AG08395 (cell line): Measurements from ENCODE around the gene FXYD1.
"Not testable (repeated sequence)": the region's sequence is repeated elsewhere in the genome, so short reads cannot be mapped to it uniquely, and the experiment has no call there.

Source experiments
- DNase-seq: peaks from one replicate; pipeline ENCODE4 v3.0.0; 2012; ENCODE audit warnings: mixed read lengths, low spot score

FXYD1 gene

DNA sequence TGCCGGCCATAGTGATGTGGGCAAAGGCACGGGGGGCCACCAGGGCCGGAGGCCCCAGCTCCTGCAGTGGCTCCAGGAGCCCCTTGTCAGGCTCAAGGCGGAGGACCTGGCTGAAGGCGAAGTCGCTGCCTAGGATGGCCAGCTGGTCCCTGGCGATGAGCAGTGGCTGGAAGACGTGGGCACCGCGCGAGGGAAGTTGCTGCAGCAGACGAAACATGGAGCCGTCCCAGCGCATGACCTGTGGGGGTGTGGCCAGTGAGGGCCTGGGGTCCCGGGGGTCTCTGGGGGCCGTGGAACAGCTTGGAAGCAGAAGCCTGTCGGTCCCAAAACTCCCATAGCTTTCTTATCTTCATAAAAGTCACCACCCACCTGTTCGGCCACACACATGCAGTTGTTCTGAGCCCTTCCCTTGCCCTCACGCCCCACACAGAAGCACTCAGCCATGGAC lies 13.3 kb upstream of the FXYD1 start:
- DNase-seq = no peak

DNA sequence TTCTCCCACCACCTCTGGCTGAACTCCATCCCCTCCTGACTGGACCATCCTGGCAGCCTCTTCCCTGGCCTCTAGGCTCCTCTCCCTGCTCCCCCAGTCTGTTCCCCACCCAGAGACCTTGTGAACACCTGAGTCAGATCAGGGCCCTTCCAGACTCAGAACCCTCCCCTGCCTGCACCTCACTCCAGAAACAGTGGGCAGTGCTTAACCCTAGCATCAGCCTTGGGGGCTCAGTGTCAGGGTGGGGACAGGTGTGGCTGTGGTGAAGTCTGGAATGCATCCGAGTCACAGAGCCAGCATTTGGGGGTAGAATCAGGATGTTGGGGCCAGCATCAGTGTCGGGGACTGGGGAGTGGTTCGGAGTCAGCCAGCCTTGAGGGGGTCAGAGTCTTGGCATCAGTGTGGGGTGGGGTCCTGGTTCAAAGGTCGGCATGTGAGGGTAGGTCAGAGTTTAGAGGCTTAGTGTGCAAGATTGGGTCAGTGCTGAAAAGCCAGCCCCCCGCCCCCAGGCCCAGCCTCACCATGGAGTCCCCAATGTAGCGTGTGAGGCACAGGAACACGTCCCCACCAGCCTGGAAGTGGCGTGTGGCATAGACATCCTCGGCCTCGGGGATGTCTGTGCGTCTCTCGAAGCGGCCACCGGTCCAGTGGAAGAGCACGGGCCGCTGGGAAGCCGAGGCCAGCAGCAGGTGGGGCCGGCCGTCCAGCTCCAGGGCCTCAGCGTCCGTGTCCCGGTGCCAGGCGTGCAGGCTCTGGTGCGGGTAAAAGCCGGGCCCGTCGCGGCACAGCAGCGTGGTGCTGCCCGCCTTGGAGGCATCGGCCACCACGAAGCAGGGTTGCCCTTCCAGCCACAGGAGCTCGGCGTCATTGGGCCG lies 12.6 kb upstream of the FXYD1 start:
- DNase-seq = no peak

DNA sequence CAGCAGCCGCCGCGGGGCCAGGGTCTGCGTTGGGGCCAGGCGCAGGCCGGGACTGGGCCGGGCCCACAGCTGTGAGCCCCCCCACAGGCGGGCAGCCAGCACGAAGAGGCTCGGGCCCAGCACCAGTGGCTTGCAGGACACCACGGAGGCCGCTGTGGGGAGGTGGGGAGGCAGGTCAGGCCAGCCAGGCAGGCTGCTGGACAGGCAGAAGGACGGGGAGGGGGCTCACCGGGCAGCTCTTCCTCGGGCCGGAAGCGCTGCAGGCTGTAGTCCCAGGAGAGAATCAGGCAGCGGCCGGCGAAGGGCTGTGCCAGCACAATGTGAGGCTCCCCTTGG lies 12.0 kb upstream of the FXYD1 start:
- no peak for DNase-seq

DNA sequence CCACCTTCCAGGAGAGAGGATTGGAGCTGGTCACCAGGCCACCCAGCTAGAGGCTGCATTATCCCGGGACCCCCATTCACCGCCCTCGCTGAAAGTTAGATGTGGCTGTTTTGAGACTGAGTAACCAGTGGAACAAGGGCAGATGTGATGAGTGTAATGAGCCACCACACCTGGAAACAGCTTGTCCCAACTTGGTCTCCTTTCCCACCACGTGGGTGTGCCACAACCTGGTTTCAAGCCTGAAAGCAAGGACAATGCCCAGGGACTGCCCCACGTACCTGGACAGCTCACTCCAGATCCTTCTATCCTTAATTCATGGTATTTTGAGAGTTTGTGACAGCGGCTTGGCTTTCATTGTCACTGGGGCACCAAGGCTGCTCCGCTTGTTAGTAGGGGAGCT lies 10.8 kb upstream of the FXYD1 start:
- no peak for DNase-seq

DNA sequence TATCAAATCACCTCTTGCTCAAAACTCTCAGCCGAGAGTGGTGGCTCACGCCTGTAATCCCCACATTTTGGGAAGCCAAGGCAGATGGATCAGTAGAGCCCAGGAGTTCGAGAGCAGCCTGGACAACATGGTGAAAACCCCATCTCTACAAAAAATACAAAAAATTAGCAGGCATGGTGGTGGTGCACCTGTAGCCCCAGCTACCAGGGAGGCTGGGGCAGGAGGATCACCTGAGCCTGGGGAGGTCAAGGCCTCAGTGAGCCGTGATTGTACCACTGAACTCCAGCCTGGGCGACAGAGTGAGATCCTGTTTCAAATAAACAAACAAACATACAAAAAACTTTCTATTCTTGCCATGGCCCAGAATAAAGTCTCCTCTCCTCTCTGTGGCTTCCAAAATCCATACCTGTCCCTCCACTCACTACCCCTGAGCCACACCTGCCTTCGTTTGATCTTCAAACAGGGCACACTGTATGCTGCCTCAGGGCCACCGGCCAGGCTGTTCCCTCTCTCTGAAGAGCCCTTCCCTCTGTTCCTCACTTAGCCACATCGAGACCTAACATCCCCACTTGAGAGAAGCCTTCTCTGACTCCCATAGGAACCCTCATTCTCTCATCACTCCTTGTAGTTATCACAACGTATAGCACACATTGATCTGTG lies 10.1 kb upstream of the FXYD1 start:
- no peak for DNase-seq

DNA sequence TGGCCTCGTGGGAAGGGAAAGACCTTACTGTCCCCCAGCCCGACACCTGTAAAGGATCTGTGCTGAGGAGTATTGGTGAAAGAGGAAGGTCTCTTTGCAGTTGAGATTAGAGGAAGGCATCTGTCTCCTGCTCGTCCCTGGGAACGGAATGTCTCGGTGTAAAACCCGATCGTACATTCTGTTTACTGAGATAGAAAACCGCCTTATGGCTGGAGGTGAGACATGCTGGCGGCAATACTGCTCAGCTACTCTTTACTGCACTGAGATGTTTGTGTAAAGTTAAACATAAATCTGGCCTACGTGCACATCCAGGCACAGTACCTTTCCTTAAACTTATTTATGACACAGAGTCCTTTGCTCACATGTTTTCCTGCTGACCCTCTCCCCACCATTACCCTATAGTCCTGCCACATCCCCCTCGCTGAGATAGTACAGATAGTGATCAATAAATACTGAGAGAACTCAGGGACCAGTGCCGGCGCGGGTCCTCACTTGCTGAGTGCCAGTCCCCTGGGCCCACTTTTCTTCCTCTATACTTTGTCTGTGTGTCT lies 8.8 kb upstream of the FXYD1 start:
- DNase-seq = not testable (repeated sequence)

DNA sequence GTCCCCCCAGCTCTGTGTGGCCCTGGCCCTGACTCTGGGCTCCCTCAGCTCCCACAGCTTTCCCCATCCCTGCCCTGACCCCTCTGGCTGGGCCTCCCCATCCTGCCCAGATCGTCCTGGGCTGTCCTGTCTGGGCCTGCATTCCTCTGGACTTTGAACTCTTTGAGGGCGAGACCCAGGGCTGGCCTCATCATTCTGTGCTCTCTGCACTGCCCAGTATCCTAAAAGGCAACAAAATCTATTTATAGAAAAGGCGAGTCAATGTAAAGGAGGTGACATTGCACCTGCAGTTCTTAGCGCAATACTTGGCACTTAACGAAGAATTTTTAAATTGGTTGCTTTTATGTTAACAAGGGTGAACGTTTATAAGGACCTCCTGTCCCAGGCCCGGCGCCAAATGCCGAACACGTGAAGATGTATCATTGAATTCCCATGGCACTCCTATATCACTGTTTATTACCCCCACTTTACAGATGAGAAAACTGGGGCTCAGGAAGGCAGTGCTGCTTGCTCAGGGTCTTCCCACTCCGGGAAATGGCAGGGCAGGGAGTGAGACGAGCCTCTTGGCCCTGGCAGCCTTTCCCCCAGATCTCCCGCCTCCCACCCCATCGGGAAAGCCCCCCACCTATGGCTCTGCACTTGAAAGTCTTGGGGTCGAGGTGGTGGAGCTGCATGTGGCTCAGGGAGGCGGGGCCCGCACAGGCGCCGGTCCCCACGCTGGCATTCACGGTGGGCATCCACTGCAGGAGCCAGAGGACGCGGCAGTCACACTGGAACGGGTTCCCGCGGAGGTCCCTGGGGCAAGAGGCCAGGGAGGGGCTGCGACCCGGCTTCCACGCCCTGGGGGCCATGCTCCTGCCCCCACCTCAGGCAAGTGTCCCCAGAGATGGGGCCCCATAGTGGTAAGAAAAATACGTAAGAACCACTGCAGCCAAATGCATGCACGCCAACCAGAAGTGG lies 7.6 kb upstream of the FXYD1 start:
- DNase-seq = no peak

DNA sequence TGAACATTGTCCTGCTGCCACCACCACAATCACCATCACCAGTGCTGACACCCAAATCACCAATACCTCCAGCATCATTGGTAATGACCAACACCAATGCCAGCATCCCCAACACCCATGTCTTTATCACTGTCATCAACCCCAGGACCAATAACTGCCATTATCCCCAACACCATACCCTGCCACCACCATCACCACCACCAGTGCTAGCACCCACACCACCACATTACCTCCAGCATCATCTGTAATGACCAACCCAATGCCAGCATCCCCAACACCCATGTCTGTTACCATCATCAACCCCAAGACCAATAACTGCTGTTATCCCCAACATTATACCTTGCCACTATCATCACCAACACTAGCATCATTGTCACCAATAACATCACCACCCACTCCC lies 6.4 kb upstream of the FXYD1 start:
- DNase-seq = no peak

DNA sequence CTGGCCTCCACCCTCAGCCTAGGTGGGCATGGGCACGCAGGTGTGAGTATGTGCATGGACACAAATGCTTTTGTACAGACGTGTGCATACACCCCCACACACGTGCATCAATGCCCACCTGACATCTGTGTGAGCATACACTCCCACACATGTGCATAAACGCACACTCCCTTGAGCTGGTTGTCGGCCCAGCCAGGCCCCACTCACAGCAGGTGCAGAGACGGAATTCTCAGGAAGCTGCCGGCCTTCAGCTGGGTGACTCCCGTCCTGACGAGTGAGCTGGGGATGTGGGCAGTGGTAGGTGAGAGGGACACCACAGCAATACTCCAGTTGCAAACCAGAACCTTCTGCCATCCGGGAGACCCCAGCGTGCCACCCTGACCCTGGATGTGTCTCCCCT lies 4.8 kb upstream of the FXYD1 start:
- DNase-seq = no peak

DNA sequence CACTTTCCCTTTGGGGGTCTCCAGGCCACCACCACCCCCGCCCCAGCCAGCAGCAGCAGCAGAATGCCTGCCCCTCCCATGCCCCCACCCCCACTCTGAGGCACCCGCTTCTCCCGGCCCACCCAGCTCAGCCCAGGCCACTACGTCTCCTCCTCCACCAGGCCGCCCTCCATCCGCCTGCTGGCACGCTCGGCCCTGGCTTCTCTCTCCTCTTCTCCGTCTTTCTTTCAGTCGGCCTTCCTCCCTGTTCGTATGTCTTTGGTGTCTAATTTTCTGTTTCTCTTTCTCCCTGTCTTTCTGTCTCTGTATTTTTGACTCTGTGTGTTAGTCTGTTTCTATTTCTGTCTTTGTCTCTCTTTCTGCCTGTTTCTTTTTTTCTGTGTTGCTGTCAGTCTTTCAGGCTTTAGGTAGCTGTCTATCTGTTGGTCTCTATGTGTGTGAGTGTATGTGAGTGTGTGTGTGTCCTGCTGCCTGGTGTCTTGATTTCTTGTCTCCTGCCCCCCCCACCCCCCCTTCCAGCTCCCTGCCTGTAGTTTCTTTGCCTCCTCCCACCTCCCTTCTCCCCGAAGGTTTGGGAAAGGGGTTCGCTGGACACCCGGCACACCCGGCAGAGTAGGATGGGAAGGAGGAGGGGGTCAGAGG lies 3.9 kb upstream of the FXYD1 start, which contains the start of gene LGI4:
LGI4 (minus strand) TSS at position 459 of the 642 bp plus-strand sequence; CDS start at position 80, 379 bp downstream.
- no peak for DNase-seq

DNA sequence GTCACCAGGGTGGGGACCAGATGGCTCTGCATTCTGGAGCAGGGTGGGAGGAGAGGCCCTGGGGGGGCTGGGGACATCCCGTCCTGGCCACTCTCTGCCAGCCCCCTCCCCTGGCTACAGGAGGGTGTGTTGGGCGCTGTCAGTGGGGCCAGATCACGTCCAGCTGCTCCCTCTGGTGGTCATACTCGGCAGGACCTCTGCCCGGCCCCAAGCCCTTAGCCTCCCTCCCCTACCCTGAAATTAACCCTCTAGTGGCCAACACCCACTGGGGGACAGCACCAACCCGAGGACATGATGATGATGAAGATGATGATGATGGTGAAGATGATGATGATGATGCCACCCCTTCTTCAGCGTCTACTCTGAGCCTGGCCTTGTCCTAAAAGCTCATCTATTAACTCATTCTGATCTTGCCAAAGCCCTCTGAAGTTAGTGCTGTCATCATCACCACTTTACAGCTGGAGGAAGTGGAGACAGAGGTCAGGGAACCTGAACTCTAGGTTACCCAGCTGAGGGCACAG lies 3.2 kb upstream of the FXYD1 start:
- DNase-seq = peak; percentile 86

DNA sequence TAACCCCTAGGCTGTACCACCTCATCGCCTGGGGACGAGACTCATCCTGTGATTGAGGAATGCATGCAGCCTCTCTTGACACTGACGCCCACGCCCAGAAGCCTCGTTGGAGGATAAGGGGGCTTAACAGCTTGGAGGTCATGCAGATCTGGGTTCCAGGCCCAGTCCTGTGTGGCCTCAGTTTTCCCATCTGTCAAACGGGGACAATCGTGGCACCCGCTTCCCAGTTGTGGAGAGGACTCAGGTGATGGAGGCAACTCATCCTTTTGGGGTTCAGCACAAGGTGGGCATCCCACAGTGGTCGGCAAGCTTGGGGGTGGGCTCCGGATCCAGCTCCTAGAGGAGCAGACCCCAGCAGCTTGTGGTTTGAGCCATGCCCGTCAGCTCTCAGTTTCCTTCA lies 2.4 kb upstream of the FXYD1 start:
- DNase-seq = no peak

DNA sequence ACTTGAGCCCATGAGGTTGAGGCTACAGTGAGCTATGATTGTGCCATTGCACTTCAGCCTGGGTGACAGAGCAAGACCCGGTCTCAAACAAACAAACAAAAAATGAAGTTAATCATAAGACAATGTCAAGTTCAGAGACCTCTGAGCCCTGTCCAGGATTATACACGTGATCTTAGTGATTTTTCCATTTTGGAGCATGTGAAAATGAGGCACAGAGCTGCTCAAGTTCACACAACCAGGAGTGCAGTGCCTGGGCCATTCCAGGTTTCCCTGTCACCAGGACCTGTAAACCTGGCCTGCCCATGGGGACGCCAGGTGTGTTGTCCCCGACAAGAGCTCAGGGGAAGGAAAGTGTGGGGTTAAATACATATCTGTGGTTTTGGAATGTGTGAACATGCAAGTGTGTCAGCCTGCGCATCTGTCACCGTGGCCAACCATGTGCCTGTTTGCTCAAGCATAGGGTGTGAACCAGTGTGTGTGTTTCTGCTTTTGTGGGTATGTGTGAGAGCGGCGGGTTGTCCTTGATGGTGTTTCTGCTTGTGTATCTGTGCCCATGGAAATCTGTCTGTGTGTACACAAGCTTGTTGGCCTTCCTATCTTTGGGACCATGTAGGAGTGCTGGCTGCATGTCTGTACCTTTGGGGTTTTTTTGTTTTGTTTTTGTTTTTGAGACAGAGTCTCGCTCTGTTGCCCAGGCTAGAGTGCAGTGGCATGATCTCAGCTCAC lies 1.5 kb upstream of the FXYD1 start:
- DNase-seq = no peak

DNA sequence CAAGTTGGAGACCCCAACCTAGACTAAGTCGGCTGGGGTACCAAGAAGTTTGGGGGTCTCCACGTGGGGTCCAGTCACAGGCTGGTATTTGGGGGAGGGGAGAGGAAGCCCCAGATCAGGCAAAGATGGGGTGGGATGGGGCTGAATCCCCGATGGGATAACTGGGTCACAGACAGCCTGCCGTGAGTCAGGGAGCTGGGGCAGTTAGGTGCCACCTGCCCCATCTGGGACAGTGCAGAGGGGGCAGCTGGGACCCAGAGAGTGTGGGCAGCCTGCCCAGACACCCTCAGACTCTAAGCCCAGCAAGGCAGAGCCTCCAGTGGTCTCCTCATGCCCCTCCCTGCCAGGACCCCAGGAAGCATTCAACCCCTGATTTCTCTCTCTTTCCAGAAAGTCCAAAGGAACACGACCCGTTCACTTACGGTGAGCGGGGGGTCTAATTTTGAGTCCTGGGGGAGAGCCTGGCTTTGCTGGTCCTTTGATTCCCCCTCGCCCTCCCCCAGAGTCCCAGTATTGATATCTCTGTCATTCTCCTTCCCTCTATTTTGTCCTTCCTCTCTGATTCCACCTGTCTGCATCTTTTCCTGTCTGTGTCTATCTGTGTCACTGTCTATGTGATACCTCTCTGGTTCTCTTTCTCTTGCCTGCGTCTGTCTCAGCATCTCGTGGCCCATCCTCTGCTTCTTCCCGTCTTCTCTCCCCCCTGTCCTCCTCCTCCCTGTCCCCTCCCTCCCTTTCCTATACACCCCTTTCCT lies 1.8 kb downstream of the FXYD1 start:
- no peak for DNase-seq

DNA sequence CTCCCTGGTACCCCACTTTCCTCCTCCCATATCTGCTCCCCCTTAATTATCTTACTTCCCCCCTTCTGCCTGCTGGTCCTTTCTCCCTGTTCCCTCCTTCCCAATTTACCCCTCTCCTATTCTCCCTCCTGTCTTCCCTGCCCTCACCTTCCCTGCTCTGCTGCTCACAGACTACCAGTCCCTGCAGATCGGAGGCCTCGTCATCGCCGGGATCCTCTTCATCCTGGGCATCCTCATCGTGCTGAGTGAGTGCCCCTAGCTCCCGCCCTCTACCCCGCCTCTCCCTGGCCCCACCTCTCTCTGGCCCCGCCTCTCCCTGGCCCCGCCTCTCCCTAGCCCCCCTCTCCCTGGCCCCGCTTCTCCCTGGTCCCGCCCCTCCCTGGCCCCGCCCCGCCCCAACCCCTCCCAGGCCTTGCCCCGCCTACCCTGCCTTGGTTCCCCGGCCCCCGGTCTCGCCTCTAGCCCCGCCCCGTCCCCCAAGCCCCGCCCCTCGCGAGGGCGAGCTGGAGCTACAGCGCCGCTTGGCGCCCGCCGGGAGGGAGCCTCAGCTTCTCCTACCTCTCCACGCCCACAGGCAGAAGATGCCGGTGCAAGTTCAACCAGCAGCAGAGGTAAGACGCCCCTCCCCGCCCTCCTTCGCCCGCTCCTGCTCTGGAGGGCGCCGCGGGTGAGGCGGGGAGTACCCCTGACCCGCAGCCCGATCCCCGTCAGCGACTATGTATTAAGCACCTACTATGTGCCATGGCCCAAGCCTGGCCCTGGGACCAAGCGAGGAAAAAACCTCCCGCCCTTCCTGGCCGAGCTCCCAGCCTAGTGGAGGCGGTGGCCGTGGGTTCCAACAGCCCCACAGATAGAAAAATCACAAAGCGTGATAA lies 2.6 kb downstream of the FXYD1 start:
- DNase-seq = peak; percentile 100

DNA sequence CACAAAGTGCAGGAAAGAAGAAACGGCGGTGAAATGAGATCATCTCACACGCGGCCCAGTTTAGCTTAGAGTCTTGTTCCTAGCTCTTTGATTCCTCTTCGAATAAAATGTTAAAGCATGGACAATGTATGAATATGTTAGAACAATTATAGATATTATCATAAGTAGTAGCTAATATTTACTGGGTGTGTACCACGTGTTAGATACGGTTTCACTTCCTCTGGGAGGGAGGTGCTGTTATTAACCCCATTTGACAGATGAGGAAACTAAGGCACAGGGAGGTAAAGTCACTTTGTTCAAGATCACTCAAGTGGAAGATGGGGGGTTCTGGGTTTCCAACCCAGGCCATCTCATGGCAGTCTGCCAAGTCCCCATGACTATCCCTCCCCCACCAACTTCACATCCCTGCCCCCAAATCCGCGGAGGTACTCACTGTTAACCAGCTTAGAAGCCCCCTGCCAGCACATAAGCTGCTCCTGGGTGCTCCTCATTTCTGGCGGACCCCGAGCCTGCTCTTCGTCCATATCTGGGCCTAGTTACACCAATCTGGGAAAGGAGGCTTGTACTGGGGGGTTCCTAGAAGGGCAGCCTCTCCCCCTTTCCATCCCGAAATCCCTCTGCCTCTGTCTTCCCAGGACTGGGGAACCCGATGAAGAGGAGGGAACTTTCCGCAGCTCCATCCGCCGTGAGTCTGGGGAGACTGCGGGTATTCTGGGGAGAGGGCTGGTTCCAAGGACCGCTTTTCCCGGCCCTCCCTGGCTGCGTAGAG lies 3.4 kb downstream of the FXYD1 start:
- no peak for DNase-seq

DNA sequence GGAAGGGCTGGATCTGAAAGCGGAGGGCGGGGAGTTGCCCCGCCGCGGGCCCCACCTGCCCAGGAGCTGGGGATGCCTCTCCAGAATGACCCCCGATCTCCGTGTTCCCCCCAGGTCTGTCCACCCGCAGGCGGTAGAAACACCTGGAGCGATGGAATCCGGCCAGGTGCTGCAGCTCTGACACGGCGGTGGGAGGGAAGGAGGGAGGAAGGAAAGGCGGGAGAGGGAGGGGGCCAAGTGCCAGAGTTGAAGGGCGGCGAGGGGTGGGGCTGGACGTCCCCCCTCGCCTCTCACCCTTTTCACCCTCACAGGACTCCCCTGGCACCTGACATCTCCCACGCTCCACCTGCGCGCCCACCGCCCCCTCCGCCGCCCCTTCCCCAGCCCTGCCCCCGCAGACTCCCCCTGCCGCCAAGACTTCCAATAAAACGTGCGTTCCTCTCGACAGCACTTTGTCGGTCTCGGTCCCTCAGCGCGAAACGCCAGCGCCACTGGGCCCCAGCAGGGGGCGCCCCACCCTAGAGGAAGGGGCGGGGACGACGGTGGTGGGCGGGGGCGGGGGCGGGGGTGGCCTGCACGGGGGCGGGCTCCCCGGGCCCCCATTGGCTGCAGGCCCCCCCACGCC lies 4.1 kb downstream of the FXYD1 start:
- DNase-seq = peak; percentile 43
